Peyer's patch (tissue), 4 donors: Measurements from ENCODE around the gene RNASE2. TPM values are rescaled to one million over a fixed set of nuclear protein-coding genes. Genes with fewer than 3 reads are reported as not detected.
A peak's percentile ranks its signal among the peaks of the same experiment; 100 is the strongest.

Source experiments
- DNase-seq, 3 donors: peaks; one replicate each; pipeline ENCODE4 v3.0.0-alpha.2; 2017 to 2019
- H3K27ac ChIP-seq, 4 donors: fragments of 200-600 bp; sonication (generic); one replicate each; pipeline ENCODE4 v1.5.1; 2016 to 2019
- H3K27me3 ChIP-seq, 2 donors: fragments of 200-600 bp; sonication (generic); one replicate each; pipeline ENCODE4 v1.5.1; 2019
- H3K36me3 ChIP-seq, 3 donors: fragments of 200-600 bp; sonication (generic); one replicate each; pipeline ENCODE4 v1.5.1; 2016 to 2019
- H3K4me1 ChIP-seq, 4 donors: fragments of 200-600 bp; sonication (generic); one replicate each; pipeline ENCODE4 v1.5.1; 2016 to 2019
- H3K4me3 ChIP-seq, 4 donors: fragments of 200-600 bp; sonication (generic); 1 replicate in 3 of 4; 2 replicates in 1 of 4; pipeline ENCODE4 v1.5.1; 2016 to 2019; ENCODE audit warnings: mild to moderate bottlenecking in 1 of 4
- H3K9me3 ChIP-seq, 4 donors: fragments of 200-600 bp; sonication (generic); one replicate each; pipeline ENCODE4 v1.5.1; 2016 to 2019; ENCODE audit warnings: mild to moderate bottlenecking in 1 of 4
- CTCF ChIP-seq, 6 experiments: fragments of 450-650 bp in 4 of 6; fragments of 200-600 bp in 2 of 6; sonication (generic) in 1 of 6; IDR thresholded peaks; one replicate each; pipeline ENCODE4 v1.5.1; 2017 to 2019; ENCODE audit warnings: antibody characterized with exemption in 6 of 6, mild to moderate bottlenecking in 3 of 6, moderate library complexity in 1 of 6
- POLR2A ChIP-seq, 2 donors: fragments of 450-650 bp; IDR thresholded peaks; one replicate each; pipeline ENCODE4 v1.5.1; 2017; ENCODE audit warnings: antibody characterized with exemption in 2 of 2, mild to moderate bottlenecking in 2 of 2, moderate library complexity in 2 of 2
- small RNA-seq, 2 donors: library from RNA; depleted of rRNA; stranded (forward); fragments of <200 nt; gene quantifications; one replicate each; pipeline ENCODE3, GENCODE V24; 2016
- total RNA-seq, 4 donors: library from RNA; depleted of rRNA; stranded (reverse); fragments of >200 nt; gene quantifications; one replicate each; pipeline ENCODE4 v1.1.0, GENCODE V29; 2016

The RNASE2 gene
- total RNA-seq, 4 donors from 2014 or later, result not detected

GRCh38 chr14:20998674-20999366 lies 43.5 kb downstream of the RNASE2 start, which contains the start of gene SLC39A2:
SLC39A2 (plus strand) TSS chr14:20999293; CDS start chr14:20999447, 154 bp downstream.
- peaks cover 0 to 33% (median 0%) of the 10 kb centered on the region in 3 donors for H3K36me3 ChIP-seq
- peaks cover 0 to 19% (median 0%) of the 10 kb centered on the region in 4 donors for H3K4me1 ChIP-seq
- H3K4me3 ChIP-seq, result no peak within 1 kb of the TSS
- DNase-seq, result peak in 2 of 3 donors; percentile 65 to 66
- H3K27ac ChIP-seq, result peak within 1 kb of the TSS in 1 of 4 donors; percentile 32
- TF ChIP-seq POLR2A (IDR thresholded peaks at IDR 0.05), result peak in 1 of 2 donors; percentile 25
- no peak for TF ChIP-seq CTCF (IDR thresholded peaks at IDR 0.05)
- H3K27me3 ChIP-seq, result no peaks in the 10 kb centered on the region
- H3K9me3 ChIP-seq, result no peaks in the 10 kb centered on the region

GRCh38 chr14:20999591-20999990 lies 44.3 kb downstream of the RNASE2 start:
- TF ChIP-seq CTCF (IDR thresholded peaks at IDR 0.05) (no peak), POLR2A (IDR thresholded peaks at IDR 0.05) (no peak)
- peaks cover 0 to 26% (median 0%) of the 10 kb centered on the region in 3 donors for H3K36me3 ChIP-seq
- peak overlapping the region in 1 of 4 donors; percentile 32 for H3K27ac ChIP-seq
- no peaks in the 10 kb centered on the region for H3K27me3 ChIP-seq
- no peak overlapping the region for H3K4me3 ChIP-seq
- H3K4me1 ChIP-seq, result peaks cover 0 to 19% (median 0%) of the 10 kb centered on the region in 4 donors
- H3K9me3 ChIP-seq, result no peaks in the 10 kb centered on the region
- DNase-seq, result no peak

- H3K27ac ChIP-seq, result no peak overlapping the region
- no peaks in the 10 kb centered on the region for H3K9me3 ChIP-seq
- TF ChIP-seq CTCF (IDR thresholded peaks at IDR 0.05) (no peak), POLR2A (IDR thresholded peaks at IDR 0.05) (no peak)
- H3K36me3 ChIP-seq, result peaks cover 0 to 9% (median 0%) of the 10 kb centered on the region in 3 donors
- H3K27me3 ChIP-seq, result no peaks in the 10 kb centered on the region
- H3K4me1 ChIP-seq, result peaks cover 0 to 12% (median 0%) of the 10 kb centered on the region in 4 donors
- DNase-seq, result no peak
- H3K4me3 ChIP-seq, result no peak overlapping the region
Measured at GRCh38 chr14:21001218-21001617, 45.9 kb downstream of the RNASE2 start.

GRCh38 chr14:21003788-21004346 lies 48.6 kb downstream of the RNASE2 start:
- Histone ChIP-seq H3K36me3 (no peaks in the 10 kb centered on the region), H3K27me3 (no peaks in the 10 kb centered on the region), H3K4me3 (no peak overlapping the region), H3K9me3 (no peaks in the 10 kb centered on the region), H3K27ac (no peak overlapping the region), H3K4me1 (peaks cover 0 to 4% (median 0%) of the 10 kb centered on the region in 4 donors)
- TF ChIP-seq POLR2A (IDR thresholded peaks at IDR 0.05) (no peak), CTCF (IDR thresholded peaks at IDR 0.05) (no peak)
- no peak for DNase-seq

Small RNAs within 50 kb of the gene (small RNA-seq; reads per million reads assigned to genes)
- gene RN7SL189P, result 0 reads per million in 2 donors

Other genes starting within 250 kb of the RNASE2 start
- not detected for gene EDDM3A, start 209.6 kb upstream of the RNASE2 start, total RNA-seq
- not detected for gene EDDM3B, start 187.1 kb upstream of the RNASE2 start, total RNA-seq
- gene RNASE6, start 174.2 kb upstream of the RNASE2 start, total RNA-seq, result 10 to 100 TPM in 1 of 4 donors, 1 to 10 TPM in 3; 3.7 to 21.5 (median 6.5) TPM
- 100 to 1,000 TPM in 2 of 4 donors, 10 to 100 TPM in 2; 35.5 to 131 (median 90.6) TPM for gene RNASE1, start 152.6 kb upstream of the RNASE2 start, total RNA-seq
- not detected for gene RNASE3, start 64.1 kb upstream of the RNASE2 start, total RNA-seq
- gene METTL17, start 34.5 kb downstream of the RNASE2 start, total RNA-seq, result 100 to 1,000 TPM; 118 to 166 (median 124) TPM
- 1 to 10 TPM in 2 of 4 donors, not detected in 2; 1.0 to 1.1 TPM for gene SLC39A2, start 43.8 kb downstream of the RNASE2 start, total RNA-seq
- gene NDRG2, start 69.6 kb downstream of the RNASE2 start, total RNA-seq, result 100 to 1,000 TPM in 3 of 4 donors, 10 to 100 TPM in 1; 85.6 to 137 (median 127) TPM
- gene TPPP2, start 74.7 kb downstream of the RNASE2 start, total RNA-seq, result not detected
- not detected for gene RNASE13, start 79.3 kb downstream of the RNASE2 start, total RNA-seq
- not detected for gene RNASE7, start 86.9 kb downstream of the RNASE2 start, total RNA-seq
- not detected for gene RNASE8, start 102.3 kb downstream of the RNASE2 start, total RNA-seq
- gene ARHGEF40, start 114.8 kb downstream of the RNASE2 start, total RNA-seq, result 10 to 100 TPM; 19.8 to 57.8 (median 34.6) TPM
- gene ZNF219, start 143.2 kb downstream of the RNASE2 start, total RNA-seq, result 10 to 100 TPM; 41.3 to 68.8 (median 63.2) TPM
- 100 to 1,000 TPM in 3 of 4 donors, 1 to 10 TPM in 1; 9.1 to 140 (median 124) TPM for gene TMEM253, start 145.6 kb downstream of the RNASE2 start, total RNA-seq
- not detected for gene OR5AU1, start 200.6 kb downstream of the RNASE2 start, total RNA-seq